ENCODE measurements around the gene MYH8. TPM values are rescaled to one million over a fixed set of nuclear protein-coding genes. Genes with fewer than 3 reads are reported as not detected.

The MYH8 gene
- total and polyA plus RNA-seq, 4 donors: 0.14 TPM; not detected in 3

GRCh38 chr17:10352893-10353292 lies 68.9 kb downstream of the MYH8 start:
- H3K27me3 ChIP-seq (ENCODE audit: control insufficient read depth in 4 of 4, insufficient read depth in 4 of 4, low read length in 3 of 4): peaks cover 0 to 9% (median 0%) of the 10 kb centered on the region in 4 donors
- no peak for TF ChIP-seq FOXA1 (IDR thresholded peaks at IDR 0.05)
- no peak for TF ChIP-seq HNF4A (conservative IDR thresholded peaks at IDR 0.05)
- TF ChIP-seq, protein P1, sequence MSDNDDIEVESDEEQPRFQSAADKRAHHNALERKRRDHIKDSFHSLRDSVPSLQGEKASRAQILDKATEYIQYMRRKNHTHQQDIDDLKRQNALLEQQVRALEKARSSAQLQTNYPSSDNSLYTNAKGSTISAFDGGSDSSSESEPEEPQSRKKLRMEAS (IDR thresholded peaks at IDR 0.05): no peak
- TF ChIP-seq, protein P2, sequence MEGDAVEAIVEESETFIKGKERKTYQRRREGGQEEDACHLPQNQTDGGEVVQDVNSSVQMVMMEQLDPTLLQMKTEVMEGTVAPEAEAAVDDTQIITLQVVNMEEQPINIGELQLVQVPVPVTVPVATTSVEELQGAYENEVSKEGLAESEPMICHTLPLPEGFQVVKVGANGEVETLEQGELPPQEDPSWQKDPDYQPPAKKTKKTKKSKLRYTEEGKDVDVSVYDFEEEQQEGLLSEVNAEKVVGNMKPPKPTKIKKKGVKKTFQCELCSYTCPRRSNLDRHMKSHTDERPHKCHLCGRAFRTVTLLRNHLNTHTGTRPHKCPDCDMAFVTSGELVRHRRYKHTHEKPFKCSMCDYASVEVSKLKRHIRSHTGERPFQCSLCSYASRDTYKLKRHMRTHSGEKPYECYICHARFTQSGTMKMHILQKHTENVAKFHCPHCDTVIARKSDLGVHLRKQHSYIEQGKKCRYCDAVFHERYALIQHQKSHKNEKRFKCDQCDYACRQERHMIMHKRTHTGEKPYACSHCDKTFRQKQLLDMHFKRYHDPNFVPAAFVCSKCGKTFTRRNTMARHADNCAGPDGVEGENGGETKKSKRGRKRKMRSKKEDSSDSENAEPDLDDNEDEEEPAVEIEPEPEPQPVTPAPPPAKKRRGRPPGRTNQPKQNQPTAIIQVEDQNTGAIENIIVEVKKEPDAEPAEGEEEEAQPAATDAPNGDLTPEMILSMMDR (IDR thresholded peaks at IDR 0.05; ENCODE audit: low read depth, low read length, missing input control): no peak
- no peak for TF ChIP-seq RXRA (IDR thresholded peaks at IDR 0.05)
- TF ChIP-seq, protein P3, sequence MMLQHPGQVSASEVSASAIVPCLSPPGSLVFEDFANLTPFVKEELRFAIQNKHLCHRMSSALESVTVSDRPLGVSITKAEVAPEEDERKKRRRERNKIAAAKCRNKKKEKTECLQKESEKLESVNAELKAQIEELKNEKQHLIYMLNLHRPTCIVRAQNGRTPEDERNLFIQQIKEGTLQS (IDR thresholded peaks at IDR 0.05): no peak
- TF ChIP-seq JUND (IDR thresholded peaks at IDR 0.05): no peak
- TF ChIP-seq REST (IDR thresholded peaks at IDR 0.05): no peak
- TF ChIP-seq YY1 (IDR thresholded peaks at IDR 0.05): no peak
- no peak for TF ChIP-seq FOXA2 (IDR thresholded peaks at IDR 0.05)
- TF ChIP-seq TAF1 (conservative IDR thresholded peaks at IDR 0.05): no peak
- no peak for TF ChIP-seq RAD21 (IDR thresholded peaks at IDR 0.05)
- no peak for TF ChIP-seq NR2F2 (IDR thresholded peaks at IDR 0.05)
- no peak overlapping the region for H3K27ac ChIP-seq (ENCODE audit: low read depth in 1 of 2, low read length in 2 of 2)
- H3K36me3 ChIP-seq (ENCODE audit: control insufficient read depth in 4 of 4, insufficient read depth in 3 of 4, low read depth in 1 of 4, low read length in 3 of 4): no peaks in the 10 kb centered on the region
- H3K4me3 ChIP-seq (ENCODE audit: low read depth in 1 of 3, low read length in 3 of 3): no peak overlapping the region
- H3K9me3 ChIP-seq (ENCODE audit: control insufficient read depth in 4 of 4, low read length in 3 of 4): no peaks in the 10 kb centered on the region
- no peaks in the 10 kb centered on the region for H3K4me1 ChIP-seq (ENCODE audit: control insufficient read depth in 4 of 4, insufficient read depth in 4 of 4, low read length in 3 of 4)
- H3K9ac ChIP-seq (ENCODE audit: low read depth in 1 of 2, low read length in 2 of 2): no peak overlapping the region
- no peak for DNase-seq (ENCODE audit: low spot score)

- no peak for DNase-seq (ENCODE audit: low spot score)
- Histone ChIP-seq H3K36me3 (ENCODE audit: control insufficient read depth in 4 of 4, insufficient read depth in 3 of 4, low read depth in 1 of 4, low read length in 3 of 4) (no peaks in the 10 kb centered on the region), H3K9me3 (ENCODE audit: control insufficient read depth in 4 of 4, low read length in 3 of 4) (no peaks in the 10 kb centered on the region), H3K27me3 (ENCODE audit: control insufficient read depth in 4 of 4, insufficient read depth in 4 of 4, low read length in 3 of 4) (no peaks in the 10 kb centered on the region), H3K9ac (ENCODE audit: low read depth in 1 of 2, low read length in 2 of 2) (no peak overlapping the region), H3K27ac (ENCODE audit: low read depth in 1 of 2, low read length in 2 of 2) (no peak overlapping the region), H3K4me3 (ENCODE audit: low read depth in 1 of 3, low read length in 3 of 3) (no peak overlapping the region), H3K4me1 (ENCODE audit: control insufficient read depth in 4 of 4, insufficient read depth in 4 of 4, low read length in 3 of 4) (no peaks in the 10 kb centered on the region)
- TF ChIP-seq, protein P2 (IDR thresholded peaks at IDR 0.05; ENCODE audit: low read depth, low read length, missing input control): peak; percentile 4
- TF ChIP-seq HNF4G (IDR thresholded peaks at IDR 0.05): no peak
- 95% methylated on average over 1 of the region's 1 CpG for WGBS
Observed at GRCh38 chr17:10349403-10349802, 72.3 kb downstream of the MYH8 start.
